Measurements from ENCODE around the gene SLITRK6. TPM values are rescaled to one million over a fixed set of nuclear protein-coding genes. Genes with fewer than 3 reads are reported as not detected.

Gene SLITRK6, protein sequence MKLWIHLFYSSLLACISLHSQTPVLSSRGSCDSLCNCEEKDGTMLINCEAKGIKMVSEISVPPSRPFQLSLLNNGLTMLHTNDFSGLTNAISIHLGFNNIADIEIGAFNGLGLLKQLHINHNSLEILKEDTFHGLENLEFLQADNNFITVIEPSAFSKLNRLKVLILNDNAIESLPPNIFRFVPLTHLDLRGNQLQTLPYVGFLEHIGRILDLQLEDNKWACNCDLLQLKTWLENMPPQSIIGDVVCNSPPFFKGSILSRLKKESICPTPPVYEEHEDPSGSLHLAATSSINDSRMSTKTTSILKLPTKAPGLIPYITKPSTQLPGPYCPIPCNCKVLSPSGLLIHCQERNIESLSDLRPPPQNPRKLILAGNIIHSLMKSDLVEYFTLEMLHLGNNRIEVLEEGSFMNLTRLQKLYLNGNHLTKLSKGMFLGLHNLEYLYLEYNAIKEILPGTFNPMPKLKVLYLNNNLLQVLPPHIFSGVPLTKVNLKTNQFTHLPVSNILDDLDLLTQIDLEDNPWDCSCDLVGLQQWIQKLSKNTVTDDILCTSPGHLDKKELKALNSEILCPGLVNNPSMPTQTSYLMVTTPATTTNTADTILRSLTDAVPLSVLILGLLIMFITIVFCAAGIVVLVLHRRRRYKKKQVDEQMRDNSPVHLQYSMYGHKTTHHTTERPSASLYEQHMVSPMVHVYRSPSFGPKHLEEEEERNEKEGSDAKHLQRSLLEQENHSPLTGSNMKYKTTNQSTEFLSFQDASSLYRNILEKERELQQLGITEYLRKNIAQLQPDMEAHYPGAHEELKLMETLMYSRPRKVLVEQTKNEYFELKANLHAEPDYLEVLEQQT
- total RNA-seq (2022; extraction: Qiagen RNA extraction; ENCODE audit: low read depth): 0.09 to 0.63 TPM (median 0.25 TPM) in 5 replicates

DNA sequence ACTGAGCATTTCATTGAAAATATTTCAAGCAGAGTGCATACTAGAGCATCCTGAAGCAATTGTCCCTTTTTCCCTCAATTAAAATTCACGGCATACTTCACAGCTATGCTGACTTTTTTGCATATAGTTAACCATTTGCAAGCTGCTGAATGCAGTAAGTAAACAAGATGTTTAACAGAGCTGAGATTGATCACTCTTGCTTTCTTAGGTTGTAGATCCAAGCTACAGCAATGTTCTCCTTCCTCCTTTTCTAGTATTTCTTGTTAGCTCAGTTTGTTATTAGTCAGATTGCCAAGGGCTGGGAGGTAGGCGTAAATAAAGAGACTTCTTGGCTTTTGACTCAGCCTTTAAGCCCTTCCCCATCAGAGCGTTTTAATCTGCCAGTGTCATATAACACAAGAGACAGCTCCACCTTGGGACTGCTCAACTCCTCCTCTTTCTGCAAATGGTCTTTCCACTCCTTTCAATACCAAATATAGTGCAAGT, at the start of gene SLITRK6:
Gene SLITRK6, minus strand, starts transcription at position 323 of the 486 bp plus-strand sequence. CDS start 2,911 bp downstream, outside the sequence.

